Activated CD4-positive, alpha-beta T cell treated with anti-CD3 and anti-CD28 coated beads, Interleukin-2, amount 10 ng/mL, durations not matched to agents 7 days and 5 days (primary cell): ENCODE results near the gene FUT6. TPM values are rescaled to one million over a fixed set of nuclear protein-coding genes. Genes with fewer than 3 reads are reported as not detected.

Source experiments
- CTCF ChIA-PET: fragments of 350-600 bp; sonication (Branson Sonifier 250); formaldehyde crosslinking; loops from one replicate; lab custom pipeline; 2021; ENCODE audit warnings: antibody characterized with exemption; lab: Charles Lee
- POLR2A ChIA-PET: fragments of 350-600 bp; sonication (Branson Sonifier 250); formaldehyde crosslinking; loops from one replicate; lab custom pipeline; 2021; ENCODE audit warnings: antibody characterized with exemption; lab: Charles Lee
- DNase-seq: peaks from one replicate; pipeline ENCODE4 v3.0.0-alpha.2; 2020
- H3K27ac Mint-ChIP-seq: one replicate; pipeline ENCODE4 v1.8.0; 2021; ENCODE audit warnings: mild to moderate bottlenecking, moderate library complexity, mixed read lengths
- H3K27me3 Mint-ChIP-seq: one replicate; pipeline ENCODE4 v1.8.0; 2021; ENCODE audit warnings: mixed read lengths
- H3K36me3 Mint-ChIP-seq: one replicate; pipeline ENCODE4 v1.8.0; 2021; ENCODE audit warnings: low read depth, mixed read lengths
- H3K4me1 Mint-ChIP-seq: one replicate; pipeline ENCODE4 v1.8.0; 2021; ENCODE audit warnings: mixed read lengths
- H3K4me3 Mint-ChIP-seq: one replicate; pipeline ENCODE4 v1.8.0; 2021; ENCODE audit warnings: mild to moderate bottlenecking, moderate library complexity, mixed read lengths
- H3K9me3 Mint-ChIP-seq: one replicate; pipeline ENCODE4 v1.8.0; 2021; ENCODE audit warnings: mixed read lengths
- total RNA-seq, 2 experiments: library from RNA; stranded (reverse); gene quantifications; one replicate each; pipeline ENCODE4 v1.2.3, GENCODE V29; 2021

FUT6 gene
- total RNA-seq, 2 experiments from 2014 or later: not detected

DNA sequence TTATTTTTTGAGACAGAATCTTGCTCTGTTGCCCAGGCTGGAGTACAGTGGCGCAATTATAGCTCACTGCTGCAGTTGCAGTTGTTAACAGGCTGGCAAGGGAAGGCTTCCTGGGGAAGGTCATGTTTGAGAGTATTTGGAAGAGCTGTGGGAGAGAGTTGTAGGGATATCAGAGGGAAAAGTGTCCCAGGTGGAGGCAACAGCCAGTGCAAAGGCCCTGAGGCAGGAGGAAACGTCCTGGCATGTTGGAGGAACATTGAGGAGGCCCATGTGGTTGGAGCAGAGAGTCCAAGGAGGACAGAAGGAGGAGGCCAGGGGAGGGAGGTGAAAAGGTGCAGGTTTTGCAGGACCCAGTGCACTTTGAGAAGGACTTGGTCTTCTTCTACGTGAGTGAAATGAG, 46.3 kb downstream of the FUT6 start:
- no peaks in the 10 kb centered on the region for H3K27me3 Mint-ChIP-seq
- peaks cover 20% of the 10 kb centered on the region for H3K36me3 Mint-ChIP-seq
- H3K27ac Mint-ChIP-seq: no peak overlapping the region
- H3K9me3 Mint-ChIP-seq: no peaks in the 10 kb centered on the region
- peaks cover 11% of the 10 kb centered on the region for H3K4me1 Mint-ChIP-seq
- ChIA-PET CTCF (interaction anchor here (0.6 to 7.3 kb wide), 4 partner anchors 10 to 891 kb away, joined by 3 to 74 read pairs (median 4); partner anchors contain the start of genes ARRDC5 and NRTN), POLR2A (no interaction called here)
- H3K4me3 Mint-ChIP-seq: no peak overlapping the region
- no peak for DNase-seq

DNA sequence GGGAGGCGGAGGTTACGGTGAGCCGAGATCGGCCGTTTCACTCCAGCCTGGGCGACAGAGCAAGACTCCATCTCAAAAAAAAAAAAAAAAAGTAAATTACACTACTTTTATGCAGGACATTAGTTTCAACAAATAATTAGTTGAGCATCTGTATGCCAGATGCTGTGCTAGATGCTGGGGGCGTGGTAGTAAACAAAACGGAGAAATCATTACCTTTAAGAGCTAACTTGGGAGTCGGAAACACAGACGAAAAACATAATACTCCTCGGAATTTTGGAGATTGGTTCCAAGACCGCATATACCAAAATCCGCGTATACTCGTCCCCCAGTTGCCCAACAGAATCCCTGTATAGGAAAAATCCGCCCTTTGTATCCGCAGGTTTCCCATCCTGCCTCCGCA, 47.3 kb downstream of the FUT6 start:
- H3K4me3 Mint-ChIP-seq: no peak overlapping the region
- ChIA-PET CTCF (interaction anchor here (0.7 to 7.3 kb wide), 3 partner anchors 11 to 103 kb away, joined by 4 to 74 read pairs (median 10); partner anchors contain the start of genes NRTN and RPL36), POLR2A (no interaction called here)
- H3K27ac Mint-ChIP-seq: no peak overlapping the region
- H3K27me3 Mint-ChIP-seq: no peaks in the 10 kb centered on the region
- DNase-seq: no peak
- no peaks in the 10 kb centered on the region for H3K9me3 Mint-ChIP-seq
- H3K36me3 Mint-ChIP-seq: peaks cover 23% of the 10 kb centered on the region
- H3K4me1 Mint-ChIP-seq: peaks cover 11% of the 10 kb centered on the region

DNA sequence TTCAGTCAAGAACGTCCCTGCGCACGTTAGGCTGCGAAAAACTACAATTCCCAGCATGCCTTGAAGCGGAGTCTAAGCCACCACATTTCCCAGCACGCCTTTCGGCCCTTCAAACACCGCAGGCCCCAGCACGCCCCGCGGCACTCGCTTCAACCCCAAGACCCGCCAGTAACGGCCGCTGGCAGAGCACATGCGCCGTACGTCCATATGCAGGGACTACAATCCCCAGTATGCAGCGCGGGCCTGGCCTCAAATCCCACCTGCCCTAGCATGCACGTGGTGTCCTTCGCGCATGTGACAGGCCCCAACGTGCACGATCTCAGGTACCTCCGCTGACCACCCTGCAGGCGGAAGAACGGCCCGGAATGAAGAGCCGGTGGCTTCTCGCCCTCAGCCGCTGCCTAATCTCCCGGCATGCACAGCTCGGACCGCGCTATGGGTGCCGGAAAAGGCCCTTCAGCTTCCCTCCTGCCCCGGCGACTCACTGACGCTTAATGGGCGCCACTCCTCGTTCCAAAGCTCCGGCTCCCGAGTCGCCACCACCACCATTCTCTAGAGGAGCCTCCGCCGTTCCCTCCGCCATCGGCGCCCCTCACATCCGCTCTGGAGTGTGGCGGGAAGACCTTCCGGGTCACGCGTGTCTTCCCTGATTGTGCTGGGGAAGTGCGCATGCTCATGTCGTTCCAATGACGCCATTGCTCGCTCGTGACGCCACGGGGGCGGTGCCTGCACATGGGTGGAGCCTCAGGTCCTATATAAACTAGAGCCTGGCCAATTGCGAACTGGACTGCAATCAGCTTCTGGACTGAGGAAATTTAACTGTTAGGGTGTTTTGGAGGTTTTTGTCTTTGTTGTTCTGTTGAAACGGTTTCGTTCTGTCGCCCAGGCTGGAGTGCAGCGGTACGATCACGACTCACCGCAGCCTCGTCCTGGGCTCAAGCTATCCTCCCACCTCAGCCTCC, 48.7 kb downstream of the FUT6 start, which contains the start of gene DUS3L:
Gene DUS3L, minus strand, starts transcription at position 605 of the 962 bp plus-strand sequence. Its CDS starts 22 bp downstream, at position 583.
- CTCF ChIA-PET: interaction anchor here (0.9 to 7.3 kb wide), 3 partner anchors 9 to 101 kb away, joined by 5 to 74 read pairs (median 10); partner anchors contain the start of genes NRTN and RPL36

DNA sequence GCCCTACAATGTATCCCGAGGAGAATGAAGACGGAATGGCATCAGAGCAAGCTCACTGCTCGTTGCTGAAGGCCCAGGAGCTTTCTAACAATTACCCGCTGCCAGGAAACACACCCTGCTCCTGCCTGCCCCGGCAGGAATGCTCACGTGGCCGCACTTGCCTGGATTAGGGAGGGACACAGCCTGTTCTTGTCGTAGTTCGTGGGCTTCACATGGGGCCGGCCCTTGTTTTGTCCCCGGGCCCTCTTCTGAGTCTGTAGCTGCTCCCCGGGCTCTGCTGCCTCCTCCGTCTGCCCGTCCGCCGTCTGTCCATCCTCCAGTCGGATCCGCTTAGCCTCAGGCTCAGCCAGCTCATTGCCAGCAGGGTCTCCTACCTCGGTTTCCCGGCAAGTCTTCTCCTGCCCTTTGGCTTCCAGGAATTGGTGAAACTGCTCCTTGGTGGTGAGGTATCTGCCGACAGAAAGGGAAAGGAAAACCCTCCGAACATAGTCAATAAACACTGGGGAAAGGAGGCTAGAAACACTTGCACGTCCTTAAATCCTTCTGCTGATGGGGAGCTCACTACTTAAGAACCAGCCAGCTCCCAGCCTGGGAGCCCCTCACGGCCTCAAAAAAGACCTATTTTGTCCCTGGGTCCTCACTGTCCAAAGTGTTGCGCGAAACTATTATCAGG, 49.5 kb downstream of the FUT6 start:
- Mint-ChIP-seq H3K4me1 (peaks cover 11% of the 10 kb centered on the region), H3K4me3 (peak overlapping the region; percentile 100), H3K27me3 (no peaks in the 10 kb centered on the region), H3K36me3 (peaks cover 31% of the 10 kb centered on the region), H3K27ac (peak overlapping the region; percentile 100), H3K9me3 (no peaks in the 10 kb centered on the region)
- ChIA-PET POLR2A (interaction anchor here (0.6 kb wide), 1 partner anchor 692 kb away, joined by 3 read pairs; the partner anchor contains the start of gene DENND1C), CTCF (interaction anchor here (0.7 to 7.3 kb wide), 5 partner anchors 10 to 232 kb away, joined by 3 to 74 read pairs (median 5); partner anchors contain the start of genes NRTN and RPL36)
- no peak for DNase-seq

More for the DNA sequence above, 48.7 kb downstream of the FUT6 start, which contains the start of gene DUS3L:
- peak within 1 kb of the TSS; percentile 100 for H3K4me3 Mint-ChIP-seq
- H3K27ac Mint-ChIP-seq: peak within 1 kb of the TSS; percentile 100
- peaks cover 31% of the 10 kb centered on the region for H3K36me3 Mint-ChIP-seq
- POLR2A ChIA-PET: no interaction called here
- H3K4me1 Mint-ChIP-seq: peaks cover 11% of the 10 kb centered on the region
- no peaks in the 10 kb centered on the region for H3K27me3 Mint-ChIP-seq
- no peaks in the 10 kb centered on the region for H3K9me3 Mint-ChIP-seq
- peak; percentile 97 for DNase-seq

DNA sequence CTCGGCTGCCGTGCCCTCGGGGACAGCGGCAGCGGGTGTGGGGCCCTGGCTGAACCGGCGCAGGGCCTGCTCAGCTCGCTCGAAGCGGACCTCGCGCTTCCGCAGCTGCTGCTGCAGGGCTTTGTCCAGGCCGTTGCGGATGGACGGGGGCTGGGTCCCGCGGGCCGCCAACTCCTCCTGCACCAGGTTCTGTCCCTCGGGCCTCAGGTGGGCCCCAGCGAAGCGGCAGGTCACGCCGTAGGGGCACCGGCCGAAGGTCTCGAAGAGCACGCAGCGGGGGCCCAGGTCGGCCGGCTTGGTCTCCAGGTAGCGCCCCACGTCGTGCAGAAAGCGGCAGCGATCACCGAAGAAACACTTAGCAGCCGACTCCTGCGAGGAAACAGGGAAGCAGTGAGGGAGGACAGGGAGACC, 50.1 kb downstream of the FUT6 start:
- Mint-ChIP-seq H3K27me3 (no peaks in the 10 kb centered on the region), H3K4me1 (peaks cover 11% of the 10 kb centered on the region), H3K36me3 (peaks cover 31% of the 10 kb centered on the region), H3K4me3 (peak overlapping the region; percentile 100), H3K9me3 (no peaks in the 10 kb centered on the region), H3K27ac (no peak overlapping the region)
- POLR2A ChIA-PET: interaction anchor here (0.6 kb wide), 1 partner anchor 692 kb away, joined by 3 read pairs; the partner anchor contains the start of gene DENND1C
- CTCF ChIA-PET: interaction anchor here (0.5 to 7.3 kb wide), 6 partner anchors 11 to 233 kb away, joined by 3 to 74 read pairs (median 4); partner anchors contain the start of gene NRTN
- no peak for DNase-seq

DNA sequence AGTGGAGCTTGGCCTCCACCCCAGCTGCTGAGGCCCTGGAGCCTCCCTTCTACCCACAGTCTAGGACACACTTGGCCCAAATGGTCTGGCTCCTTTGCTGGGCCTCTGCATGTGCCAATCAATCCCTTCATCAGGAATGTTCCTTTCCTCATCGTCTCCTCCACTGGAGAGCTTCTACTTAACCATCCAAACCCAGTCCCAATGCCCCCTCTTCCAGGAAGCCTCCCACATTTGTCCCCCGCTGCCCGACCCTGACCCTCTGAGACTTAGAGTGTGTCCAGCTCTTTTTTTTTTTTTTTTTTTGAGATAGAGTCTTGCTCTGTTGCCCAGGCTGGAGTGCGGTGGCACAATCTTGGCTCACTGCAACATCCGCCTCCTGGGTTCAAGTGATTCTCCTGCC, 51.1 kb downstream of the FUT6 start:
- ChIA-PET CTCF (interaction anchor here (0.8 to 1.6 kb wide), 3 partner anchors 16 to 102 kb away, joined by 3 to 6 read pairs (median 3); no protein-coding TSS in a partner anchor), POLR2A (no interaction called here)
- Mint-ChIP-seq H3K36me3 (peaks cover 31% of the 10 kb centered on the region), H3K4me3 (no peak overlapping the region), H3K27me3 (no peaks in the 10 kb centered on the region), H3K9me3 (no peaks in the 10 kb centered on the region), H3K27ac (no peak overlapping the region), H3K4me1 (peaks cover 11% of the 10 kb centered on the region)
- DNase-seq: no peak

DNA sequence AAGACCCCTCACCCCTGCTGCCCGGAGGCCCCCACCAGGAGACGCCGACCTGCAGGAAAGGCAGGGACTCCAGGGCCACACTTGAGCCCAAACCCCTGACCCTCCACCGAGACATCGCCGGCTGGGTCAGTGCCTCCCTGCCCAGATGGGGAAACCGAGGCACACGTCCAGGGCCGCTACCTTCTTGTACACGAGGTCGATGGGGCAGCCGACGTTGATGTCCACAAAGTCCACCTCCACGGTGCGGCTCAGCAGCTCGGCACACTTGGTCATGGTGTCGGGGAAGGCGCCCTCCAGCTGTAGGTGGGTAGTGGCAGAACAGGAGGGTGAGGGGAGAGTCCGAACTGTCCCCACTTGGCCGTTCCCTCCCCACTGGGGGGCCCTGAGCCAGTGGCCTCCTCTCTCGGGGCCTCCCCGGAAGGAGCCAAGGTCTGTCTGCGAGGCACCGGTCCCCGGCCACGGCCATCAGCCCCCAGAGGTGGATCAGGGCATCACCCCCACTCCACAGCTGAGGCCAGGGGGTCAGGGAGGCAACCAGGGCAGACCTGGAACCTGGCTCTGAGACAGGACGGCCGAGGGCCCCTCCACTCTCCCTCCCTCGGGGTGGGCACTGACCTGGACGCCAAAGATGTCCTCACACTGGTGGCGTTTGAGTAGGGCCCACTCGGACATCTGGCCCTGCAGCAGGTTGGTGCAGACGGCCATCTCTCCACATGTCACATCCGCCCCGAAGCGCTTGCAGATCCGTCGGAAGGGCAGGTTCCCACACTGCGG, 51.9 kb downstream of the FUT6 start:
- ChIA-PET CTCF (interaction anchor here (0.8 to 1.6 kb wide), 2 partner anchors 16 to 101 kb away, joined by 3 to 6 read pairs; no protein-coding TSS in a partner anchor), POLR2A (no interaction called here)
- Mint-ChIP-seq H3K4me3 (no peak overlapping the region), H3K36me3 (peaks cover 31% of the 10 kb centered on the region), H3K27ac (no peak overlapping the region), H3K27me3 (no peaks in the 10 kb centered on the region), H3K4me1 (peaks cover 11% of the 10 kb centered on the region), H3K9me3 (no peaks in the 10 kb centered on the region)
- no peak for DNase-seq

DNA sequence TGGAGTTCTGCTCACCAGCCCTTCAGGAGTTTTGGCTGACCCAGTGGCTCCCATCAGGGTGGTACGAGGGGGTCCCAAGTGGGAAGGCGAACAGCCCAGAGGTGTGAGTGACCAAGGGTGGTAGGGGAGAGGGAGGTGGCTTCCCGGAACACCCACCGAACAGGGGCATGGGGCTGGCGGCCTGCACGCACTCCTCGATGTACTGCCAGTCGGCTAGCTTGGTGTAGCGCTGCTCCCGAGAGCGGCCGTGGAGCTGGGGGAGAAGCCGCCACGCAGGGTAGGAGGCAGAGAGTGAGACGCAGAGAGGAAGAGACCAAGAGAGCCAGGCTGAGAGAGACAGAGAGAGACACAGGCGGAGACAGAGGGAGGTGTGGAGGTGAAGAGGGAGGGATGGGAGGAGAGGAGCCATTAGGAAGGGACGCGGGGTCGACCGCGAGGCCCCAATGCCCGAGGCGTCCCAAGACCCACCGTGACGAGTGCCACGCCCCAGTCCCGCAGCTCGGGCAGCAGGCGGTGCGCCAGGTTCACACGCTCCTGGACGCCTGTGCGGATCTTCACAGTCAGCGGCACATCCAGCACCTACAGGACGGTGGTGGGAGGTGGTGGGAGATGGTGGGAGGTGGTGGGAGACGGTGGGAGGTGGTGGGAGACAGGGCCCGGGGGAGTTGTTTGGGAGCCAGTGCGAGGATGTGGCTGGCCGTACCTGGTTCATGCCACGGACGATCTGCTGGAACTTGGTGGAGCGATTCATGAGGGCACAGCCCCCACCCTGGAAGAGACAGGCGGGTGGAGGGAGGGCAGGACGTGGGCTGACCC, 52.7 kb downstream of the FUT6 start:
- Mint-ChIP-seq H3K4me1 (peaks cover 11% of the 10 kb centered on the region), H3K4me3 (no peak overlapping the region), H3K36me3 (peaks cover 31% of the 10 kb centered on the region), H3K27me3 (no peaks in the 10 kb centered on the region), H3K9me3 (no peaks in the 10 kb centered on the region), H3K27ac (no peak overlapping the region)
- ChIA-PET CTCF (no interaction called here), POLR2A (no interaction called here)
- DNase-seq: no peak

DNA sequence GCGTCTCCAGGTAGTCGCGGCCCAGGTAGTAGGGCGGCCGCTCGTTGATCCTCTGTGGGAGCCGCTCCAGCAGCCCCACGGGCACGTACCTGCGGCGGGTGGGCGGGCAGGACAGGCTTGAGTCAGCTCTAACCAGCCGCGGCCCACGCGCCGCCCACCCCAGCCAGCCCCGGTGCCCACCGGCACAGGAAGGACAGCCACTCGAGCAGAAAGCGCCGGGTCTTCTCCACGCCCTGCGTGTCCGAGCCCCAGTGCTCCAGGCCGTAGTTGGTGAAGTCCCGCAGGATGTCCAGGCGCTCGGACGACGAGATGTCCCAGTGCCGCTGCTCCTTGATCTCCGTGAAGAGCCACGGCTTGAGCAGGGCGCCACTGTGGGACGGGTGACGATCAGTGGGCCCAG, 54.1 kb downstream of the FUT6 start:
- H3K27ac Mint-ChIP-seq: no peak overlapping the region
- CTCF ChIA-PET: no interaction called here
- H3K9me3 Mint-ChIP-seq: no peaks in the 10 kb centered on the region
- no peaks in the 10 kb centered on the region for H3K27me3 Mint-ChIP-seq
- H3K4me3 Mint-ChIP-seq: no peak overlapping the region
- POLR2A ChIA-PET: no interaction called here
- DNase-seq: no peak
- H3K4me1 Mint-ChIP-seq: peaks cover 5% of the 10 kb centered on the region
- peaks cover 26% of the 10 kb centered on the region for H3K36me3 Mint-ChIP-seq

DNA sequence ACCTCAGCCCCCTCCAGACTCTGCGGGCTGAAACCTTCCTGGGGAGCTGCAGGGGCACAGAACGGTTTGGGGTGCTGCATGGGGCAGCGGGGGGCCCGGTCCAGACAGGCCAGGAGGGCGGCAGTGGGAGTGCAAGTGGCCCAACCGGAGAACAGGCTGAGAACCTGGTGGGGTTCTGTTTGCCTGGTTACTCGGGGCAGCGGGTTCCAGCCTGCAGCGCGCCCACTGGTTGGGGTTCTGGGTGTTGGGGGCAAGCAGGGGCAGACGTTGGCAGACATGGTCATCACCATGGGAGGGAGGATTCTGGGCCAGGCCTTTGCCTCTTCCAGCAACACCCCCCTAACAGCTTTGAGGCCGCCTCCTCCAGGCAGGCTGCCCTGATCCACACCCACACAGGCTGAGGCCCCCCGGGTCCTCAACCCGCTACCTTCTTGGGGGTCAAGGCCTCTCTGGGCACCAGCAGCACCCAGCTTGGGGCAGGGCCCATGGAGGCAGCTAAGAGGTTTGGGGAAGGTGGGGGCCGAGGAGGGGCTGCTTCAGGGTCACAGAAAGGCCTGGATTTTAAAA, 54.8 kb downstream of the FUT6 start, which contains the start of gene PRR22:
Gene PRR22, minus strand, starts transcription at position 166 of the 567 bp plus-strand sequence. Its CDS starts 86 bp downstream, at position 80.
- Mint-ChIP-seq H3K36me3 (peaks cover 19% of the 10 kb centered on the region), H3K27ac (no peak within 1 kb of the TSS), H3K9me3 (no peaks in the 10 kb centered on the region), H3K27me3 (no peaks in the 10 kb centered on the region), H3K4me1 (no peaks in the 10 kb centered on the region), H3K4me3 (no peak within 1 kb of the TSS)
- no peak for DNase-seq
- ChIA-PET CTCF (interaction anchor here (0.5 kb wide), 1 partner anchor 100 kb away, joined by 3 read pairs; no protein-coding TSS in a partner anchor), POLR2A (no interaction called here)
